Mesothelial cell of epicardium (in vitro differentiated cells): Measurements from ENCODE around the gene GIMAP7. TPM values are rescaled to one million over a fixed set of nuclear protein-coding genes. Genes with fewer than 3 reads are reported as not detected.

ENCODE experiments used
- DNase-seq, 2 experiments: peaks; one replicate each; pipeline ENCODE4 v3.0.0; 2021; ENCODE audit warnings: low spot score in 2 of 2; ENCODE audit not compliant: unreplicated experiment in 2 of 2
- H3K27ac Mint-ChIP-seq: 2 replicates; pipeline ENCODE4 v1.8.0; 2021; ENCODE audit warnings: mixed read lengths
- H3K27me3 Mint-ChIP-seq: 2 replicates; pipeline ENCODE4 v1.8.0; 2021; ENCODE audit warnings: low read depth, mixed read lengths
- H3K36me3 Mint-ChIP-seq: 2 replicates; pipeline ENCODE4 v1.8.0; 2021; ENCODE audit warnings: mixed read lengths
- H3K4me1 Mint-ChIP-seq: 2 replicates; pipeline ENCODE4 v1.8.0; 2021; ENCODE audit warnings: mixed read lengths
- H3K4me3 Mint-ChIP-seq: 2 replicates; pipeline ENCODE4 v1.8.0; 2021; ENCODE audit warnings: mild to moderate bottlenecking, moderate library complexity, mixed read lengths
- H3K9me3 Mint-ChIP-seq: 2 replicates; pipeline ENCODE4 v1.8.0; 2021; ENCODE audit warnings: mixed read lengths
- CTCF ChIP-seq: fragments of 200-600 bp; sonication (generic); IDR thresholded peaks from one replicate; pipeline ENCODE4 v1.5.0; 2021; ENCODE audit warnings: antibody characterized with exemption; ENCODE audit not compliant: unreplicated experiment
- total RNA-seq: library from RNA; stranded (reverse); gene quantifications from 3 replicates; pipeline ENCODE4 v1.2.1, GENCODE V29; 2021

GIMAP7 gene
- total RNA-seq, 1 donor from 2014 or later = not detected

- no peaks in the 10 kb centered on the region for H3K36me3 Mint-ChIP-seq
- H3K27me3 Mint-ChIP-seq = no peaks in the 10 kb centered on the region
- no peak overlapping the region for H3K27ac Mint-ChIP-seq
- no peak for DNase-seq
- H3K4me1 Mint-ChIP-seq = no peaks in the 10 kb centered on the region
- no peak overlapping the region for H3K4me3 Mint-ChIP-seq
- peaks cover 39% of the 10 kb centered on the region for H3K9me3 Mint-ChIP-seq
- TF ChIP-seq CTCF = no peak
These were observed 49.3 kb downstream of the GIMAP7 start for GRCh38 chr7:150564006-150564405.

- Mint-ChIP-seq H3K9me3 (peaks cover 38% of the 10 kb centered on the region), H3K27me3 (no peaks in the 10 kb centered on the region), H3K36me3 (no peaks in the 10 kb centered on the region), H3K4me3 (no peak overlapping the region), H3K27ac (no peak overlapping the region), H3K4me1 (no peaks in the 10 kb centered on the region)
- no peak for DNase-seq
- no peak for TF ChIP-seq CTCF
These were observed 49.9 kb downstream of the GIMAP7 start for GRCh38 chr7:150564566-150564965.

GRCh38 chr7:150565239-150565638 lies 50.6 kb downstream of the GIMAP7 start:
- no peak for TF ChIP-seq CTCF
- no peak overlapping the region for H3K4me3 Mint-ChIP-seq
- no peak for DNase-seq
- H3K27ac Mint-ChIP-seq = no peak overlapping the region
- H3K27me3 Mint-ChIP-seq = no peaks in the 10 kb centered on the region
- H3K4me1 Mint-ChIP-seq = no peaks in the 10 kb centered on the region
- H3K9me3 Mint-ChIP-seq = peaks cover 34% of the 10 kb centered on the region
- no peaks in the 10 kb centered on the region for H3K36me3 Mint-ChIP-seq

- Mint-ChIP-seq H3K4me1 (no peaks in the 10 kb centered on the region), H3K9me3 (peaks cover 26% of the 10 kb centered on the region), H3K27me3 (no peaks in the 10 kb centered on the region)
These were observed 51.5 kb downstream of the GIMAP7 start for GRCh38 chr7:150566123-150566522.

GRCh38 chr7:150566572-150566971 lies 51.9 kb downstream of the GIMAP7 start:
- no peak for TF ChIP-seq CTCF
- no peaks in the 10 kb centered on the region for H3K36me3 Mint-ChIP-seq
- H3K27me3 Mint-ChIP-seq = no peaks in the 10 kb centered on the region
- no peak overlapping the region for H3K27ac Mint-ChIP-seq
- H3K4me3 Mint-ChIP-seq = no peak overlapping the region
- DNase-seq = no peak
- no peaks in the 10 kb centered on the region for H3K4me1 Mint-ChIP-seq
- peaks cover 22% of the 10 kb centered on the region for H3K9me3 Mint-ChIP-seq

More at GRCh38 chr7:150566123-150566522, 51.5 kb downstream of the GIMAP7 start:
- no peak for TF ChIP-seq CTCF
- no peak overlapping the region for H3K4me3 Mint-ChIP-seq
- DNase-seq = no peak
- H3K36me3 Mint-ChIP-seq = no peaks in the 10 kb centered on the region
- H3K27ac Mint-ChIP-seq = no peak overlapping the region

GRCh38 chr7:150567169-150567568 lies 52.5 kb downstream of the GIMAP7 start, which contains the start of gene GIMAP4:
TSS of gene GIMAP4 (plus strand) at chr7:150567390. CDS start at chr7:150569902, 2,512 bp downstream.
- Mint-ChIP-seq H3K27ac (no peak within 1 kb of the TSS), H3K27me3 (no peaks in the 10 kb centered on the region), H3K4me3 (no peak within 1 kb of the TSS), H3K9me3 (peaks cover 16% of the 10 kb centered on the region), H3K36me3 (no peaks in the 10 kb centered on the region), H3K4me1 (no peaks in the 10 kb centered on the region)
- no peak for DNase-seq
- no peak for TF ChIP-seq CTCF
